ENCODE measurements around the gene PNPO.
"Not testable (repeated sequence)": the region's sequence is repeated elsewhere in the genome, so short reads cannot be mapped to it uniquely, and the experiment has no call there.

Gene PNPO

DNA sequence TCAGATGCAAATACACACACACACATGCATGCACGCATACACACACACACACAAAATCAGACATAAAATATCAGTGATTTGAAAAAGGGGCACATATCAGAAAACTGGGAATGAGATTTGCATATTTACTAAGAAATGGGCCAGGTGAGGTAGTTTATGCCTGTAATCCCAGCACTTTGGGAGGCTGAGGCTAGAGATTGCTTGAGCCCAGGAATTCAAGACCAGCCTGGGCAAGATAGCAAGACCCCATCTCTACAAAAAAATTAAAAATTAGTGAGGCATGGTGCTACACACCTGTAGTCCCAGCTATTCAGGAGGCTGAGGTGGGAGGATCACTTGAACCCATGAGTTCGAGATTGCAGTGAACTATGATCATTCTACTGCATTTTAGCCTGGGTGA is 22.4 kb upstream of the PNPO start:
- DNase-seq, result no peak

DNA sequence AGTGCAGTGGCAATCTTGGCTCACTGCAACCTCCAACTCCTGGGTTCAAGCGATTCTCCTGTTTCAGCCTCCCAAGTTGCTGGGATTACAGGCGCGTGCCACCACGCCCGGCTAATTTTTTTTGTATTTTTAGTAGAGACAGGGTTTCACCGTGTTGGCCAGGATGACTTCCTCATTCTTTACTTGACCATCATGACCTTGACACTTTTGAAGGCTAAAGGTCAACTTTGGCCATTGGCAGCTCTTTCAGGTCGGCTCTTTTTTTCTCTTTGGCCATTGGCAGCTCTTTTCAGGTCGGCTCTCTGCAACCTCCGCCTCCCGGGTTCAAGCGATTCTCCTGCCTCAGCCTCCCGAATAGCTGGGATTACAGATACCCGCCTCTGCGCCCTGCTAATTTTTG is 21.5 kb upstream of the PNPO start:
- DNase-seq, result not testable (repeated sequence)

DNA sequence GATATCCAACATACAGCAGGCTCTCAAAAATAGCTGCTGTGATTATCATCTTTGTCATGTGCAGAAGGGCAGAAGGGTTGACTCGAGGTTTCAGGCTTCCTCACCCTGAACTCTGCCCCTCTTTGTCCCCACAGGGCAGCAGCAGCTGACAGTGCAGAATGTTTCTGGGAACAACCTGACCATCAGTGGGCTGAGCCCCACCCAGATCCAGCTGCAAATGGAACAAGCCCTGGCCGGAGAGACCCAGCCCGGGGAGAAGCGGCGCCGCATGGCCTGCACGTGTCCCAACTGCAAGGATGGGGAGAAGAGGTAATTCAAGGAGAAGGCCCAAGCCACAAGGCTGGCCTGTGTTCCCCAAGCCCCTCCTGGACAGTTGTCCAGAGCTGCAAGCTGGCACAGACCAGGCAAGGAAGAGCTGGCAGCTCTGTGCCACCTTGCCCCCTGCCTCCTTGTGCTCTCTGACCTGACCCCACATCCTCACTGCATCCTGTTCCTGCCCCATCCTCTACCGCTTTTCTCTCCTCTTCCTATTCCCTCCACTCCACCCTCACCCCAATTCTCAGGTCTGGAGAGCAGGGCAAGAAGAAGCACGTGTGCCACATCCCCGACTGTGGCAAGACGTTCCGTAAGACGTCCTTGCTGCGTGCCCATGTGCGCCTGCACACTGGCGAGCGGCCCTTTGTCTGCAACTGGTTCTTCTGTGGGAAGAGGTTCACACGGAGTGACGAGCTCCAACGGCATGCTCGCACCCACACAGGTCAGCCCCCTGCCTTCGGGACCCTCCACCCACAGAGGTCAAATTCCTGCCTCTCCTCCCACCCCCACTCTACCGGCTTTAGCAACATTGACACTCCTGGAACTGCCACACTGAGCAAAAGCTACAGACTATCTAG is 16.3 kb upstream of the PNPO start:
- no peak for DNase-seq

DNA sequence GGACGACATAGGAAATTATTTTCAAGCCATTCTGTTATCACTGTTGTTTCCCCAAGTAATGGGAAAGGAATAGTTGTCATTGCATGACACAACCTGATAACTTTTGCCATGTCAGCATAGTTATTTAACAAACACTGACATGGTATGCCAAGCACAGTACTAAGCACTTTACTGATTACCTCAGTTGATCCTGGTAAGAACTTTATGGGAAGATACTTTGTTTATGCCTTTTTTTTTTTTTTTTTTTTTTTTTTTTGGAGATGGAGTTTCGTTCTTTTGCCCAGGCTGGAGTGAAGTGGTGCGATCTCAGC is 15.7 kb upstream of the PNPO start:
- no peak for DNase-seq

DNA sequence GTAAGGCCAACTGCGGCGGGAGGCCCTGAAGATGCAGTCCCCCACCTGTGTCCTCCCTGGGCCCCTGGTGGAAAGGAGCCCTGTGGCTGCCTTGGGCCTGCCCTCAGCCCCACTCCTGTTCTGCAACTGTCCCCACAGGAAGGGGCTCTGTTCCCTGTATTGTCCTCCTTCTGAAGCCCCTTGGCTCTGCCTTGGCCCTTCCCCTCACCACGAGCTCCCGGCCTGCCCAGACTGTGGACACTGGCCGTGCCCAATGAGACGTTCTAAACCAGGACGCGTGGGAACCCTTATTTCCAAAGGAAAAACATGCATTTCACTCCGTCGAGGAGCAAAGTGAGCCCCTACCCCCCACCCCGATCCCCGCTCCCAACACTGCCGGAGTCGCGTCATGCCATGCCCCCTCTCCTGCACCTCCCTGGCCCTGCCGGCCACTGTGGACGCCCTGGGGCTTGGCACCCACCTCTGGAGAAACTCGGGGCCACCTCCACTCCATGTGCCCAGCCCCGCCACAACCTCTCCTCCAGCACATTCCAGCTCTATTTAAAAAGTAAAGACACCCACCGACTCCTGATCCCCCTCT is 13.5 kb upstream of the PNPO start:
- DNase-seq, result no peak

DNA sequence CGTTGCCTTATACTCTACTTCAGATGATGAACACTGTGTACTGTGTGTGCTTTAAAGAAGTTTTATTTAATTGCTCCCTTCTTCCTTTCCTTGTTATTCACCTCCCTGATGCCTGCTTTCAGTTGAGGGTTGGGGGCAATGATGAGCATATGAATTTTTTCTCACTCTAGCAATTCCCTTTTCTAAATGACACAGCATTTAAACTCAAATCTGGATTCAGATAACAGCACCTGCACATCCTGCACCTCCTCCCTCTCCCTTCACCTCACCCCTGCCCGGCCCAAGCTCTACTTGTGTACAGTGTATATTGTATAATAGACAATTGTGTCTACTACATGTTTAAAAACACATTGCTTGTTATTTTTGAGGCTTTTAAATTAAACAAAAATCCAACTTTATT is 13.0 kb upstream of the PNPO start:
- no peak for DNase-seq

DNA sequence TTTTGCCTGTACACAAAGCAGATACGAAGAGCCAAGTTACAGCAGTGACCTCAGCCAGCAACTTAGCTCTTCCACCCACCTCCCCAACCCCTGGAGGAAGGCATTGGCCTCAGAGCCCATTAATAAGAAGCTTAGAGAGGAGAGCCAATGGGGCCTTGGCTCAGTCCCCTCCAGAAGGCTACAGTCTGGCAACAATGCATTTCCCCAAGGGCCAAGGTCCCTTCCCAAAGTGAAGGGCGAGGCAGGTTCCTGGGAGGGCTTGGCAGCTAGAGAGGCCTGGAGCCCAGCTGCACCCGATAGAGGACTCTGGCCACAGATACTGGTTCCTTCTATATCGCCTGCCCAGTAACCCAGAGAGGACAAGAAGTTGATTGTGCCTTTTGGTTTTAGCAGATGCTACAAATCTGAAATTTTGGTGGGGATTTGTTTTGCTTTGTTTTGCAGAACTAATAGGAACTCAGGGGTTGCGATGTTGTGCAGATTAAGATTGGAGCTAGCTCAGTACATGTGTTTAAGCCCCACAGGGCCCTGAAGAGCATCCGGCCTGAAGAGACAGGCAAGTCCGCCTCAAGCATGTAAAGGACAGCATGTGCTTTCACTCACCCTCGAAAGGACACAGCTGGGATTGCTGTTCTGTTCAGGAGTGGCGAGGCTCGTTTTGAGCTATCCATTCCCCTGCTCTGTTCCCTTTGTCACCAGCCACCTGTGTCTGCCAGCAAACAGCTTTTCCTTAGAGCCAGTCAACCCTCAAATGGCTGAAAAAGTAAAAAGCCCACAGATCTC is 12.0 kb upstream of the PNPO start:
- DNase-seq, result no peak

DNA sequence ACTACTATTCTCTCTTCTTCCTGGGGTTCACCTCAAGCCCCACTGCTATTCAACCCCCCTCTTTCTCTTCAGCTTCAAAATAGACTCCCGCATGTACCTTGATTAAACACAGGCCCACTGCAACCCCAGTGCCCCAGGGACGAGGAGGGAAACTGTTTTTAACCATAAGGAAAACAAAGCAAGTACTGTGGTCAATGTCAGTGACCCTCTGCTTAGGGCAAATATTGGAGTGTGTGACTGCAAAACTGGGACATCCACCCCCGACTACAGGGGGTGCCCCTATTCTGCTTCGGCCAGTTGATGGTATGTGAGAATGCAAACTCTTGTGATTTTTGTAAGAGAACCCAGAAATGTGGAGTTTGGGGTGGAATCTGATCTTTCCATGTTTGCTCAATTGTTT is 9.5 kb upstream of the PNPO start:
- no peak for DNase-seq

DNA sequence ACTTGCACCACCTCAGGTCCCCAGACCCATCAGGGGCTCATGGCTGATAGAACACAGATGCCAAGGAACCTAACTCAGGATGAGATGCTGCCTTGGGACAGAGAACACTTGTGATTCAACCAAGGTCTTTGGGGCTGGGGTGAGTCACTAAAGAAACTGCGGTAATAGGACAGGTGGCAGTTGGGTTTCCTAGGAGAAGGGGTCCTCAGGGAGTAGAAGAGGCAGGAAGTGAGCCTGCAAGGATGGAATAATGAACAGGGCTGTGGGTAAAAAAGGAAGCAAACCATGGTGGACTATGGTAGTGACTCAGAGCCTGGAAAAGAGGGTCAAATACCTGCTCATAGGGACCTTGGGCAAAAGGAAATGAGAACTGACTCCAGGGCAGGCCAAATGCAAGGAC is 6.5 kb upstream of the PNPO start:
- no peak for DNase-seq

DNA sequence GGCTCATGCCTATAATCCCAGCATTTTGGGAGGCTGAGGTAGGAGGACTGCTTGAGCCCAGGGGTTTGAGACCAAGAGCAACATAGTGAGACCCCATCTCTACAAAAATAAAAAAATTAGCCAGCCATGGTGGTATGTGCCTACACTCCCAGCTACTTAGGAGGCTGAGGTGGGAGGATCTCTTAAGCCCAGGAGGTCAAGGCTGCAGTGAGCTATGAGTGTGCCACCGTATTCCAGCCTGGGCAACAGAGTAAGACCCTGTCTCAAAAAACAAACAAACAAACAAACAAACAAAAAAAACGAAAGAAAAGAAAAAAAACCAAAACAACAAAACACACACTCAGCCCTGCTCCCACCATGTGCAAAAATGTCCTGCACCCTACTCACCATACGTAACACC is 5.9 kb upstream of the PNPO start:
- not testable (repeated sequence) for DNase-seq

DNA sequence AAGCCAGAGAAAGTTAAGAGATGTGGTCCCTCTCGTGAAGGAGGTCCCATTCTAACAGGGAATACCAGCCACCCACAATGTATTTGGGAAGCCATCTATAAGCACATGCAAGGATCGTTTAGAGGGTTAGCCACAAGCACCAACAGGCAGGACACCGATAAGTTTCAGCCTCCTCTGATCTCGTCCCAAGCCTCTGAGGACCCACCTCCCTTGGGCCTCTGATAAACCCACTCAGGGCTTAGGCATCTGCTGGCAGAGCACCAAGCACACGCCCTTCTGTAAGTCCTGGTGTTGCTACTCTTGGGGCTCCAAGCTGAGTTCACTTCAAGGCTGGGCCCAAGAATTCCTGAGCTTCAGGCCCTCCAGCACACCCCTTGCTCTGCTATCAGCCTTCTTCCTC is 5.4 kb upstream of the PNPO start:
- no peak for DNase-seq

DNA sequence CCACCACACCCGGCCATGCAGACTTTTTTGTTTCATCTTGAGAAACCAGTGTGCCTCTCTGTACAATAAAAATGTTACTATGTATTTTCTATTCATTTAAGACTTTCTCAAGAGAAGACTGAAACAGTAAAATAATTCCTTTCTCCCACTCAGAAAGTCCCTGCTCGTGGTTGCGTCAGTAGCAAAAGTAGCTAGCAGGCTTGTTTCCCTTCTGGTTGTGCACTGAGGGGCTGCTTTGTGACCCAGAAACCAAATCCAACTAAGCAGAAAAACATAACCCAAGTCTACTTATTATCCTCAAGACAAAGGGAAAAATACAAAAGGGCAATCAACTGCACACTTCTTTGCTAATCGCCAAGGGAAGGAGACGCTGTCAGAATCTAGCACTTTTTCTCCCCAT is 3.4 kb upstream of the PNPO start:
- DNase-seq, result no peak

DNA sequence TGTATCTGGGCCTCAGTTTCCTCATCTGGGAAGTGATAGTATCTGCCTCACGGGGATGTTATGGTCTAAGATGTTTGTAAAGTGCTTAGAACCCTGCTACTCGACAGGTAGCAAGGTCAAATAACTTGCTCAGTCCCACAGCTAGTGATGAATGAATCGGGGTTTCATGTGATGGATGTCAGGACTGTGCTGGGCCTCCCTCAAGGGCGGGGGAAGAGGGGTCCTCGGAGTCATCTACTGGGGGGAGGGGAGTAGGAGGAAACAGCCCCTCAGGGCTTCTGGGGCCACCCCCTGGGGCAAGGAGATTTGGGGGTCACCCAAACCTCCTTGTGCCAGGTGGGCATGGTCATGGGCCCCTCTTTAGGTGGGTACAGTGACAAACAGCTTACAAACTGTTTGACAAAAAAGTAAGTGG is 732 bp downstream of the PNPO start:
- DNase-seq, result no peak

DNA sequence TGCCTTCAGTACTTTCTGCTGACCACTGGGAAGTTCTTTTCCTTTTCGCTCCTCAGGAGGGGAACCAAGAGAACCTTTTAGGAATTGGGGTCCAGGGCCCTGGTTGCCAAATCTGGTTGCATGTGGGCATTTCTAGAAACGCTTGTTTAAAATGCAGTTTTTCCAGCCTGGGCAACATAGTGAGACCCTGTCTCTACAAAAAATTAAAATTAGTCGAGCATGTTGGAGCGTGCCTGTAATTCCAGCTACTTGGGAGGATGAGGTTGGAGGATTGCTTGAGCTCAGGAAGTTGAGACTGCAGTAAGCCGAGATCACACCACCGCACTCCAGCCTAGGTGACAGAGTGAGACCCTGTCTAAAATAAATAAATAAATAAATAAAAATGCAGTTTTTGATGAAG is 1.2 kb downstream of the PNPO start:
- DNase-seq, result no peak

DNA sequence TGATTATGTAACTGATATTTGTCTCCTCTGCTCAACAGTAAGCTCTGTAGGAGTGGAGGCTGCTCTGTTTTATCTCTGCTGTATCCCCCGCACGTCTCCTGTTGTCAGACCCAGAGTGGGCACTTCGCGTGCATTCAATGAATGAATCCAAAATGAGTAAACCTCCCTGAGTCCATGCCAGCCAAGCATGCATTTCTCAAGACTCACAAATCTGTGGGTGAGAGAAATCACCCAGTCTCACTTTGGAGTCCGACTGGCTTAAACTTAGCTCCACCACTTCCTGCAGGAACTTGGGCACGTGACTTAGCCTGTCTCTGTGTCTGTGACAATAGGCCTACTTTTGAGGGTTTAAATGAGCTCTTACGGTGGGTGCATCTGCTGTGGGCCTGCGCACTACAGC is 3.7 kb downstream of the PNPO start:
- no peak for DNase-seq

DNA sequence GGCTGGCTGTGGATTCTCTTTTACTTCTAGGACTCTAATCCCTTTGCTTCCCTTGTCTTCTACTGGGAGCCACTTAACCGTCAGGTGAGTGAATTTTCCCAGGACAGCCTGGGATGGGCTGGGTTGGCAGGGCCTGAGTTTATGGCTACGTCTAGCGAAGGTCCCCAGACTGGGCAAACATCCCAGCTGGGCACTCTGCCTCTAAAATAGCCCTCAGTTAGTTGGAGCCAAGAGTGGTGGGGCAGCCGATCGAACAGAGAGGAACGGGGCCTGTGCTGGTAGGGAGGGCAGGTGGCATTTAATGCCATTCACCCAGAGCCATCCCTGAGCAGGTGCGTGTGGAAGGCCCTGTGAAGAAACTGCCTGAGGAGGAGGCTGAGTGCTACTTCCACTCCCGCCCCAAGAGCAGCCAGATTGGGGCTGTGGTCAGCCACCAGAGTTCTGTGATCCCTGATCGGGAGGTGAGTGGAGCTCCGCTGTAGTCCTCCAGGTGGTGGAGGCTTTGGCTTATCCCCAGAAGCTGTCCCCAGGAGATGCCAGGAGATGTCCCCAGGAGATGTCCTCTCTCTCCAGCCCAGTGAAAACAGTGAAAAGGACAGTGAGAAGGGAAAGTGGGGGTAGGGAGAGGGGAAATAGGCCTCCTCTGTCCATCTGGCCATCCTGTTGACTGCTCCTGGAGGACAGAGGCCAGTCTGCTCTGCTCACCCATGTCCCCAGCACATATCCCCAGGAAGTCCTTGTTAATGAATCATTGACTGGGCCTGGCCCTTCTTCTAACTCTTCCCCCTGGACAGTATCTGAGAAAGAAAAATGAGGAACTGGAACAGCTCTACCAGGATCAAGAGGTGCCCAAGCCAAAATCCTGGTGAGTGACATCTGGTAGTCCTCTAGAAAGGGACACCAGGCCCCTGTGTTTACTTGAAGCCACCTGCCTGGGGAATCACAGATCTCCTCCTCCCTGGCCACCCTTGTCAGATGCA is 4.4 kb downstream of the PNPO start:
- no peak for DNase-seq

DNA sequence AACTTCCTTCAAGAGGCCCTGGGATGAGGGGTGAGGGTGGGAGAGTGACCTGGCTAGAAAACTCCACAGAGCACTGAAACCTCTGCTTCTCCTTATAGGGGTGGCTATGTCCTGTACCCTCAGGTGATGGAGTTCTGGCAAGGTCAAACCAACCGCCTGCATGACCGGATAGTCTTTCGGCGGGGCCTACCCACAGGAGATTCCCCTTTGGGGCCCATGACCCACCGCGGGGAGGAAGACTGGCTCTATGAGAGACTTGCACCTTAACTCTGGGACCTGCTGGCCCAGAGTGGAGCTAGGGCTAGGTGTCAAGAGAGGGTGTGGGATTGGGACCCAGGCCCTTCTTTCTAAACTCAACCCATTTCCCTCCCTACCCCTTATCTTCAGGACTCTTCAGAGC is 5.1 kb downstream of the PNPO start:
- no peak for DNase-seq

DNA sequence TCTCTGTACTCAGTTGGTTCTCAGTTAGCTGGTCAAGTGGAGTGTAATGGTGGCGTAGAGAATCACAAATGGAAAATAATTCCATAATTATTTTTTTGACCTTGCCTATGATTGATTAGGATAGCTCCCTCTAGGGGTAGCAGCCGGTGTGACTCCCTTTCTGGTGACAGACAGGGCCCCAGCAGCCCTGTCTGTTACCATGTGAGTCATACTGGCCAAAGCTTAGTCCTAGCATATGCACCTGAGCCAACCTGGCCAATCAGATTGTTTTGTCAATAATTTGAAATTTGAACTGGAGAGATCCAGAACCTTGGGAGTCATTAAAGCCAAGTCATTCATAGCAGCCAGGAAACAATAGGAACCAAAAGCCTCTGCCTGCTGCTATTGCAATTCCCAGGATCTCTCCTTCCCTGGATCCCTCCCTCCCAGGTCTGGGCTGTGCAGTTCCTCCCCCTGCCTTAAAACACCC is 5.6 kb downstream of the PNPO start:
- DNase-seq, result peak; percentile 68

DNA sequence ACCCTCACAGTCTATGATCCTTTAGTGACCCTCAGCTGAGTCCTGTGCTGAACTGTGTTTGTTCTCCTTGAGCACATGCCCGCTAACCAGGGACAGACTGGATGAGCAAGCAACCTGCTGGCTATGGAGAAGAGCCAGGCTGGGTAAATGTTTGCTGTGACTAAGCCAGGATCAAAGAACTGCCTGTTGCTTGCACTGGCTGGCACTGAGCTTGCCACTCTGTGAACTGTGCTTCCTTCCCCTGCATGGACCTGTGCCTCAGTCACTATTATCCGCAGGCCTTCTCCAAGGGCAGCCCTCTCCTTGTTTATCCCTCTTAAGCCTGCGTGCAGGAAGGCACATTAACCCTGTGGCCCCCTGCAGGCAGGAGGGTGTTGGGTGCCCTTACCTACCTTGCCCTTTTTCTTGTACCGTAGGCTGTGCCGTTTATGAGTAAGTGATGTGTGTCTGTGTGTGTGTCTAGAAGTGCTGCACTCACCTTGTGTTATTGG is 7.4 kb downstream of the PNPO start:
- DNase-seq, result no peak

DNA sequence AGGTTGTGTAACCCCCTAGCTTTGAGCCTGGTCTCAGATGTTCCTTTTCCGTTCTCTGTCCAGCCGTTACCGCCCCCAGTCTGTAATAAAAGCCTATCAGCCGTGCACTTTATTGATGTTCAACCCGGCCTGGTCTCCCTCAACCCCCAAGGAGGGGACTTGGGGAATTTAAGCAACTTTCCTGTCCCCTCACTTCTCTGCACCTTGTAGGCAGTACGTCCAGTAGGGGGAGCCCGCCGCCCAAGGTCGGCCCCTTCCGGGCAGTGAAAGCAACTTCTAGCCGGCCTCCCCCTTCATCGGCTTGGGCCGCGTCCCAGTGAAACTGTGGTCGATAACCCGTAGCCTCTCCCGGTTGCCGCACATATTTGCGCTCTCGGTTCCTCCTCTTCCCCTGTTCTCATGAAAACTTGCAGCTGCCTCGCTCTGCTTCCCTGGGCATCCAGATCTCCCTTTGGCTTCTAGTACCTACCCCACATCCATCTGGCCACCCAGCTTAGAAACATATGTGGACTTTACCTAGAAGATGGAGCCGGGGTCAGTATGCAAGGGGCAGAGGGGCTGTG is 7.9 kb downstream of the PNPO start:
- DNase-seq, result peak; percentile 66

DNA sequence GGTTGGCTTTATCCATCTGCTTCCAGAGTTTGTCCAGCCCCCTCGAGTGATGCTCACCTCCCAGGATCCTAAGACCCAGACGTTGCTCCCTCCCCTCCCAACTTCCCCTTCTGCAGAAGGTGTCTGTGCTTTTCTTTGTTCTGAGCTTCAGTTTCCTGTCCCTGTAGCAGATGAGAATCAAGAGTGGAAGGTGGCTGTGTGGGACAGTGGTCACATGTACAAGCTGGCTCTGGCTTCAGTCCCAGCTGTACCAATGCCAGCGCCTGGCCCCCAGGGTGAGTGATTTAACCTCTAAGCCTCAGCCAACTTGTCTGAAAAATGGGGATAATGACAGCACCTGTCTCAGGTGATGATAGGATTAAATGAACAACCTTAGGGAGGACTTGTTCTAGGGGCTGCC is 8.6 kb downstream of the PNPO start:
- DNase-seq, result no peak

DNA sequence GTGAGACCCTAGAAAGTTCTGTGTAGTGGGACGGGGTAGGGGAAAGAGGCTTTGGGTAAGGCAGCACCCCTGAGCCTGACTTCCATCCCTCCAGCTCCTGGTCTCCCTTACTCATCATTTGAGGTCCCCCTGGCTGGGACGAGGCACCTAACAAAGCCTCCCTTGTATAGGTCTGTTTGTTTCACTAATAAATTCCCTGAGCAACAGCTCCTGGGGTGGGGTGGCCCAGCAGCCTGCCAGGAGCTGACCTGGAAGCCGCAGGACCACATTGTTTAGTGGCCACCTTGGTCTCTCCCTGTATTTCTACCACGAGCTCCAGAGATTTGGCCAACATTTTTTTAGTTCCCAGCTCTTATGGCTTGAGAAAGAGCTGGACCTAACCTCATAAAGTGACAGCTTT is 9.1 kb downstream of the PNPO start:
- DNase-seq, result no peak
